GM12878 (cell line): ENCODE results near the gene RPL10A. TPM values are rescaled to one million over a fixed set of nuclear protein-coding genes. Genes with fewer than 3 reads are reported as not detected.

Experiments
- BACH1 ChIP-seq: fragments of 450-650 bp; IDR thresholded peaks from 2 replicates; pipeline ENCODE4 v1.6.1; 2017; ENCODE audit warnings: mild to moderate bottlenecking, borderline replicate concordance
- CTCF ChIP-seq, 3 experiments: IDR thresholded peaks in 2 of 3; conservative IDR thresholded peaks in 1 of 3; 2 replicates each; pipeline ENCODE4 v1.5.1; 2011; ENCODE audit warnings: low read depth in 3 of 3, low read length in 3 of 3, mild to moderate bottlenecking in 3 of 3, control low read depth in 2 of 3, moderate library complexity in 2 of 3, inconsistent platforms in 1 of 3, mixed read lengths in 1 of 3; ENCODE audit not compliant: control insufficient read depth in 2 of 3, insufficient read depth in 1 of 3; ENCODE audit errors: extremely low read depth in 1 of 3
- E2F8 ChIP-seq: fragments of 450-650 bp; IDR thresholded peaks from 2 replicates; pipeline ENCODE4 v1.6.1; 2018; ENCODE audit warnings: mild to moderate bottlenecking, low read depth, moderate library complexity; ENCODE audit not compliant: partially characterized antibody
- EED ChIP-seq: sonication (generic); IDR thresholded peaks from 2 replicates; pipeline ENCODE4 v1.6.1; 2016; ENCODE audit warnings: antibody characterized with exemption, low read depth
- FOS ChIP-seq: IDR thresholded peaks from 3 replicates; pipeline ENCODE4 v1.6.1; 2011; ENCODE audit warnings: borderline replicate concordance; ENCODE audit not compliant: insufficient read length; ENCODE audit errors: extremely low read depth
- KLF5 ChIP-seq: fragments of 450-650 bp; IDR thresholded peaks from 2 replicates; pipeline ENCODE4 v1.6.1; 2014; ENCODE audit warnings: mild to moderate bottlenecking; ENCODE audit not compliant: partially characterized antibody
- LARP7 ChIP-seq: fragments of 450-650 bp; IDR thresholded peaks from 2 replicates; pipeline ENCODE4 v1.6.1; 2017; ENCODE audit warnings: mild to moderate bottlenecking
- MEF2B ChIP-seq: fragments of 450-650 bp; IDR thresholded peaks from 2 replicates; pipeline ENCODE4 v1.6.1; 2018; ENCODE audit warnings: mild to moderate bottlenecking, moderate library complexity; ENCODE audit not compliant: partially characterized antibody, poor library complexity, severe bottlenecking
- MTA2 ChIP-seq: fragments of 450-650 bp; IDR thresholded peaks from 2 replicates; pipeline ENCODE4 v1.6.1; 2016; ENCODE audit warnings: low read depth, mild to moderate bottlenecking, moderate library complexity
- NFIC ChIP-seq: IDR thresholded peaks from 2 replicates; pipeline ENCODE4 v1.6.1; 2012; ENCODE audit warnings: low read depth, mild to moderate bottlenecking, inconsistent platforms, low read length, moderate library complexity
- NFYB ChIP-seq: IDR thresholded peaks from 2 replicates; pipeline ENCODE4 v1.6.1; 2011; ENCODE audit warnings: low read depth, mild to moderate bottlenecking, low read length, improper control_type of control experiment, moderate library complexity; ENCODE audit not compliant: insufficient read depth
- NR2F1 ChIP-seq: fragments of 450-650 bp; conservative IDR thresholded peaks from 2 replicates; pipeline ENCODE4 v1.6.1; 2017; ENCODE audit warnings: mild to moderate bottlenecking
- POLR2A ChIP-seq: IDR thresholded peaks from 2 replicates; pipeline ENCODE4 v1.6.1; 2011; ENCODE audit warnings: low read depth, mild to moderate bottlenecking, low read length
- POLR2AphosphoS5 ChIP-seq: IDR thresholded peaks from 2 replicates; pipeline ENCODE4 v1.6.1; 2011; ENCODE audit warnings: mild to moderate bottlenecking, low read length, inconsistent platforms
- RB1 ChIP-seq: fragments of 450-650 bp; formaldehyde crosslinking; IDR thresholded peaks from 2 replicates; pipeline ENCODE4 v1.6.1; 2017; ENCODE audit warnings: mild to moderate bottlenecking, borderline replicate concordance
- RELA ChIP-seq: fragments of 450-650 bp; IDR thresholded peaks from 2 replicates; pipeline ENCODE4 v1.8.0; 2014; ENCODE audit warnings: borderline replicate concordance; ENCODE audit not compliant: partially characterized antibody
- SMAD1 ChIP-seq: fragments of 450-650 bp; IDR thresholded peaks from 2 replicates; pipeline ENCODE4 v1.6.1; 2018; ENCODE audit warnings: mild to moderate bottlenecking, low read depth; ENCODE audit not compliant: partially characterized antibody
- SRF ChIP-seq, 2 experiments: IDR thresholded peaks; 2 replicates each; pipeline ENCODE4 v1.6.1; 2011; ENCODE audit warnings: low read depth in 2 of 2, low read length in 2 of 2, mild to moderate bottlenecking in 1 of 2, moderate library complexity in 1 of 2
- WRNIP1 ChIP-seq: IDR thresholded peaks from 2 replicates; pipeline ENCODE4 v1.6.1; 2011; ENCODE audit warnings: low read depth, low read length, improper control_type of control experiment, borderline replicate concordance
- YY1 ChIP-seq: IDR thresholded peaks from 2 replicates; pipeline ENCODE4 v1.6.1; 2011; ENCODE audit warnings: low read depth, mild to moderate bottlenecking, low read length
- ZNF274 ChIP-seq: IDR thresholded peaks from one replicate; pipeline ENCODE4 v1.8.0; 2011; ENCODE audit not compliant: insufficient read length, insufficient read depth
- polyA plus RNA-seq, 11 experiments: library from polyadenylated mRNA; depleted of rRNA in 4 of 11; unstranded in 6 of 11; stranded (reverse) in 5 of 11; fragments of >200 nt; fragmentation: Nextera tagmentation in 4 of 11; fragmentation: Illumina TruSeq in 1 of 11; extraction: Ambion mirVana in 4 of 11; extraction: Trizol in 1 of 11; gene quantifications; 1 replicate in 1 of 11; 2 replicates in 10 of 11; pipeline versions ENCODE4 v1.2.1 to v1.2.3, GENCODE V29; 2011 to 2016; ENCODE audit warnings: inconsistent platforms in 2 of 11, missing spikeins in 2 of 11, low read depth in 1 of 11
- total RNA-seq, 4 experiments: library from RNA; depleted of rRNA in 3 of 4; stranded (reverse); fragments of >200 nt in 3 of 4; fragmentation: Illumina TruSeq in 1 of 4; extraction: Trizol in 1 of 4; gene quantifications; 2 replicates each; pipeline versions ENCODE4 v1.2.1 to v1.2.3, GENCODE V29; 2013 to 2021
- TF ChIP-seq, protein P1 (sequence below): fragments of 450-650 bp; IDR thresholded peaks from 2 replicates; pipeline ENCODE4 v1.6.1; 2017; ENCODE audit warnings: mild to moderate bottlenecking, moderate library complexity

RPL10A gene
- total and polyA plus RNA-seq, 10 of the 15 experiments (the other 5 are each of a cell fraction or from before 2014, with no cell fraction given) = 833 to 4,029 (median 2,795) TPM

DNA sequence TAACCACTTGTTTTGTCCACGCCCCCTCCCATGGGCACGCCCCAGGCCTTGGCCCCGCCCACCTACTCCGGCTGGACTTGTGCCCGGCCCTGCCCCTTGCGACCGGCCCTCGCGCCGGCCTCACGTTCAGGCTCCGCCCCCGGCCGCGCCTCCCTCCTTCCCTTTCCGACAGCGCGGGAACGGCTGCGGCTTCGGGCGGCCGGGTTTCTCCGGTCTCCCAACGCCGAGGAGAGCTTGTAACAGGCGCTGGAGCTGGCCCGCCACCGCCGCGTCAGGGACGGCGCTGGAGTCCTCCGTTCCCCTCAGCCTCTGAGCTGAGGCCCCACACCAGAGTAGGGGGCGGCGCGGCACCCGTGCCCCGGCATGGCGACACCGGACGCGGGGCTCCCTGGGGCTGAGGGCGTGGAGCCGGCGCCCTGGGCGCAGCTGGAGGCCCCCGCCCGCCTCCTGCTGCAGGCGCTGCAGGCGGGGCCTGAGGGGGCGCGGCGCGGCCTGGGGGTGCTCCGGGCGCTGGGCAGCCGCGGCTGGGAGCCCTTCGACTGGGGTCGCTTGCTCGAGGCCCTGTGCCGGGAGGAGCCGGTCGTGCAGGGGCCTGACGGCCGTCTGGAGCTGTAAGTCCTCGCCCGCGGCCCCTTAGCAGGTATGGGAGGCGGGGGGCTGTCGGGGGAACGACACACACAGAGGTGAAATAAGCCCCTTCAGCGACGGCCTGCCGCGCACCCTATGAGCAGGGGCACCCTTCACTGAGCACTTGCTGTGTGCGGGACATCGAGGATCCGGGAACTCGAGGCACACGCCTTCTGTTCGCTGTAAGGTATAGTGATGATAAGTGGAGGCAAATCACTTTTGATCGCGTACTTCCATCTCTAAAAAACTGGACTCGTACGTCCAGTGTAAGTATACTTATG is 15.8 kb upstream of the RPL10A start, which contains the start of gene FANCE (continued):
- no peak for TF ChIP-seq NFYB
- TF ChIP-seq, protein P1, sequence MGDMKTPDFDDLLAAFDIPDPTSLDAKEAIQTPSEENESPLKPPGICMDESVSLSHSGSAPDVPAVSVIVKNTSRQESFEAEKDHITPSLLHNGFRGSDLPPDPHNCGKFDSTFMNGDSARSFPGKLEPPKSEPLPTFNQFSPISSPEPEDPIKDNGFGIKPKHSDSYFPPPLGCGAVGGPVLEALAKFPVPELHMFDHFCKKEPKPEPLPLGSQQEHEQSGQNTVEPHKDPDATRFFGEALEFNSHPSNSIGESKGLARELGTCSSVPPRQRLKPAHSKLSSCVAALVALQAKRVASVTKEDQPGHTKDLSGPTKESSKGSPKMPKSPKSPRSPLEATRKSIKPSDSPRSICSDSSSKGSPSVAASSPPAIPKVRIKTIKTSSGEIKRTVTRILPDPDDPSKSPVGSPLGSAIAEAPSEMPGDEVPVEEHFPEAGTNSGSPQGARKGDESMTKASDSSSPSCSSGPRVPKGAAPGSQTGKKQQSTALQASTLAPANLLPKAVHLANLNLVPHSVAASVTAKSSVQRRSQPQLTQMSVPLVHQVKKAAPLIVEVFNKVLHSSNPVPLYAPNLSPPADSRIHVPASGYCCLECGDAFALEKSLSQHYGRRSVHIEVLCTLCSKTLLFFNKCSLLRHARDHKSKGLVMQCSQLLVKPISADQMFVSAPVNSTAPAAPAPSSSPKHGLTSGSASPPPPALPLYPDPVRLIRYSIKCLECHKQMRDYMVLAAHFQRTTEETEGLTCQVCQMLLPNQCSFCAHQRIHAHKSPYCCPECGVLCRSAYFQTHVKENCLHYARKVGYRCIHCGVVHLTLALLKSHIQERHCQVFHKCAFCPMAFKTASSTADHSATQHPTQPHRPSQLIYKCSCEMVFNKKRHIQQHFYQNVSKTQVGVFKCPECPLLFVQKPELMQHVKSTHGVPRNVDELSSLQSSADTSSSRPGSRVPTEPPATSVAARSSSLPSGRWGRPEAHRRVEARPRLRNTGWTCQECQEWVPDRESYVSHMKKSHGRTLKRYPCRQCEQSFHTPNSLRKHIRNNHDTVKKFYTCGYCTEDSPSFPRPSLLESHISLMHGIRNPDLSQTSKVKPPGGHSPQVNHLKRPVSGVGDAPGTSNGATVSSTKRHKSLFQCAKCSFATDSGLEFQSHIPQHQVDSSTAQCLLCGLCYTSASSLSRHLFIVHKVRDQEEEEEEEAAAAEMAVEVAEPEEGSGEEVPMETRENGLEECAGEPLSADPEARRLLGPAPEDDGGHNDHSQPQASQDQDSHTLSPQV = no peak
- no peak for TF ChIP-seq WRNIP1
- TF ChIP-seq LARP7 = peak; percentile 88
- TF ChIP-seq NR2F1 = peak; percentile 56; the same call in 1 of the 2 replicates
- TF ChIP-seq CTCF (IDR thresholded peaks at IDR 0.05 in 2 of 3, conservative IDR thresholded peaks at IDR 0.05 in 1 of 3; ENCODE audit: control insufficient read depth in 2 of 3, extremely low read depth in 1 of 3, insufficient read depth in 1 of 3, low read depth in 3 of 3, low read length in 3 of 3) = no peak
- no peak for TF ChIP-seq POLR2AphosphoS5
- TF ChIP-seq KLF5 = peak; percentile 30
- TF ChIP-seq YY1 = 0 out of 2 replicates have a peak, but pooled peaks have one; percentile 15
- peak; percentile 44 for TF ChIP-seq RELA
- TF ChIP-seq MTA2 = no peak
- peak; percentile 70 for TF ChIP-seq E2F8
- peak; percentile 99 for TF ChIP-seq RB1
- TF ChIP-seq SRF (IDR thresholded peaks at IDR 0.05; ENCODE audit: low read depth in 2 of 2, low read length in 2 of 2) = peak in 1 of 2 experiments; percentile 23; a peak in 1 of 4 replicates
- no peak for TF ChIP-seq NFIC
- TF ChIP-seq EED = no peak
- TF ChIP-seq POLR2A = peak; percentile 69
- no peak for TF ChIP-seq SMAD1
- TF ChIP-seq FOS = no peak
- TF ChIP-seq MEF2B = no peak
- no peak for TF ChIP-seq BACH1
- no peak for TF ChIP-seq ZNF274
